Activated CD4-positive, alpha-beta T cell treated with anti-CD3 and anti-CD28 coated beads, Interleukin-2, amount 10 ng/mL, durations not matched to agents 24 days and 14 days (primary cell): ENCODE measurements around the gene TMEM231. TPM values are rescaled to one million over a fixed set of nuclear protein-coding genes. Genes with fewer than 3 reads are reported as not detected.
A peak's percentile ranks its signal among the peaks of the same experiment; 100 is the strongest.
"Not testable (repeated sequence)": the region's sequence is repeated elsewhere in the genome, so short reads cannot be mapped to it uniquely, and the experiment has no call there.

Experiments
- DNase-seq: peaks from one replicate; pipeline ENCODE4 v3.0.0; 2022
- H3K27ac Mint-ChIP-seq: one replicate; pipeline ENCODE4 v1.8.0; 2022; ENCODE audit warnings: mild to moderate bottlenecking, mixed read lengths
- H3K27me3 Mint-ChIP-seq: one replicate; pipeline ENCODE4 v1.8.0; 2022; ENCODE audit warnings: mixed read lengths
- H3K36me3 Mint-ChIP-seq: one replicate; pipeline ENCODE4 v1.8.0; 2022; ENCODE audit warnings: low read depth, mild to moderate bottlenecking, mixed read lengths
- H3K4me1 Mint-ChIP-seq: one replicate; pipeline ENCODE4 v1.8.0; 2021; ENCODE audit warnings: mixed read lengths
- H3K4me3 Mint-ChIP-seq: one replicate; pipeline ENCODE4 v1.8.0; 2022; ENCODE audit warnings: mild to moderate bottlenecking, moderate library complexity, mixed read lengths
- H3K9me3 Mint-ChIP-seq: one replicate; pipeline ENCODE4 v1.8.0; 2021; ENCODE audit warnings: mixed read lengths
- intact Hi-C: fragments of 100-400 bp; cut with micrococcal nuclease; formaldehyde crosslinking; loops from one replicate; pipeline ENCODE4 v1.15.1; 2023
- total RNA-seq: library from RNA; stranded (reverse); gene quantifications from 2 replicates; pipeline ENCODE4 v1.2.3, GENCODE V29; 2022

Gene TMEM231
- total RNA-seq, 1 donor from 2014 or later: 4.4 TPM

DNA sequence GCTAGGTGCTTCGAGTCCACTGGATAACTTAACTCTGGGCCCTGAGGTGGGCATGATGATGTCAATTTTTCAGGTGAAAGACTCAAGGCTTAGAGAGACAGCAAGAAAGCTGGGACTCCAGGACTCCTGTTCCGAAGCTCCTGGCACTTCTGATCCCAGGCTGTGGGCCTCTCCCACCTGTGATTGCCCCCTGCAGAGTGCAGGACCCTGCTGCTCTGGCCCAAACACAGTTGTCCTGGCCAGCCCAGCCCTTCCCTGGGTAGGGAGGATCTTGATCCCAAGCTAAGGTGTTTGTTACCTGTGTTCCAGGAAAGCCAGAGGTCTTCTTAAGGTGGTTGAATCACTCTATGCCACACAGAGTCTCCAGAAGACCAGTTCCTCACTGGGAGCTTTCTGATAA, 23.3 kb downstream of the TMEM231 start:
- intact Hi-C loops: no loop called here
- Mint-ChIP-seq H3K4me3 (no peak overlapping the region), H3K9me3 (no peaks in the 10 kb centered on the region), H3K27me3 (no peaks in the 10 kb centered on the region), H3K4me1 (no peaks in the 10 kb centered on the region), H3K36me3 (no peaks in the 10 kb centered on the region), H3K27ac (no peak overlapping the region)
- no peak for DNase-seq

DNA sequence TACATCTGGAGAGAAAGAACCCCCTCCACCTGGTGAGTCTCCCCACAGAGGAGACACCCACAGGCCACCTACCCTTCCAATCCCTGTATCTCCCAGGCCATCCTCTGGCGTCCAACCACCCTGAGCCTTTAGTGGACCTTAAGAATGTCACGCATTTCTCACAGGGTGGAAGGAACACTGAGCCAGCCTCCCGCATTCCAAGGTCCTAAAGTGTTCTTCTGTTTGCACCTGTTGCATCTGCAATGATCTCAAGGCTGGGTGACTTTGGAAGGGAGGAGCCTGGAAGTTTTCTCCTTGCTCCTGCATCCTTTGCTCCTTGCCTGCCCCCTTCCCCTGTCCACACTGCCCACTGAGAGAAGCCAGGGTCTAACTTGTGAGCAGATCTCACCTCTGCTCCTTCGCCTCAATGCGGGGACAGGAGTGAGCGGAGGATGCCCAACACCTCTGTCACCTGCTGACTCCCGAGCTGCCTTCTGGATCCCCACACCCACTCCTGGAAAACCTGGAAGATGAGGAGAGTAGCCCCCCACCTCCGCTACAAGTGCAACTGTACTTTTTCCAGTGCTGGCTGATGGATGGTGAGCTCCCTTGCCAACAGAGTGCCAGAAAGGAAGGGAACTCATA, 23.8 kb downstream of the TMEM231 start:
- H3K27me3 Mint-ChIP-seq: no peaks in the 10 kb centered on the region
- no peak for DNase-seq
- no peaks in the 10 kb centered on the region for H3K36me3 Mint-ChIP-seq
- no peaks in the 10 kb centered on the region for H3K9me3 Mint-ChIP-seq
- no peaks in the 10 kb centered on the region for H3K4me1 Mint-ChIP-seq
- no peak overlapping the region for H3K27ac Mint-ChIP-seq
- intact Hi-C loops: no loop called here
- no peak overlapping the region for H3K4me3 Mint-ChIP-seq

DNA sequence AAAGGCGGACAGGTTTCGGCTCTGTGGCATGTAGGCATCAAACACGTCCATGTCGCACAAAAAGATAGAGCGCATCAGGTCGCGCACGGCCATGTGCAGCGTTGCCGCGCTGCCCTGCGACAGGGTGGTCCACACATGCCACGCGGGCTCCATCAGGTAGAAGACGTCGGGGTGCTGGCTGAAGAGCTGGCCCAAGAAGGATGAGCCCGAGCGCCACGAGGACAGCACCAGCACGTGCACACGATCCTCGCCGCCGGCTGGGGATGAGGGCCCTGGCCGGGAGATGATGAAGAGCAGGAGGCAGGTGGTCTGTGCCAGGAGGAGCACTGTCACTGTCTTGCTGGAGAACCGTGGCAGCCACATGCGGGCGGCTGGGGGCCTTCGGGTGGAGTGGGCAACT, 26.1 kb downstream of the TMEM231 start:
- no peaks in the 10 kb centered on the region for H3K4me1 Mint-ChIP-seq
- no peak overlapping the region for H3K27ac Mint-ChIP-seq
- no peak overlapping the region for H3K4me3 Mint-ChIP-seq
- H3K27me3 Mint-ChIP-seq: no peaks in the 10 kb centered on the region
- H3K36me3 Mint-ChIP-seq: no peaks in the 10 kb centered on the region
- no peak for DNase-seq
- H3K9me3 Mint-ChIP-seq: no peaks in the 10 kb centered on the region
- intact Hi-C loops: no loop called here

DNA sequence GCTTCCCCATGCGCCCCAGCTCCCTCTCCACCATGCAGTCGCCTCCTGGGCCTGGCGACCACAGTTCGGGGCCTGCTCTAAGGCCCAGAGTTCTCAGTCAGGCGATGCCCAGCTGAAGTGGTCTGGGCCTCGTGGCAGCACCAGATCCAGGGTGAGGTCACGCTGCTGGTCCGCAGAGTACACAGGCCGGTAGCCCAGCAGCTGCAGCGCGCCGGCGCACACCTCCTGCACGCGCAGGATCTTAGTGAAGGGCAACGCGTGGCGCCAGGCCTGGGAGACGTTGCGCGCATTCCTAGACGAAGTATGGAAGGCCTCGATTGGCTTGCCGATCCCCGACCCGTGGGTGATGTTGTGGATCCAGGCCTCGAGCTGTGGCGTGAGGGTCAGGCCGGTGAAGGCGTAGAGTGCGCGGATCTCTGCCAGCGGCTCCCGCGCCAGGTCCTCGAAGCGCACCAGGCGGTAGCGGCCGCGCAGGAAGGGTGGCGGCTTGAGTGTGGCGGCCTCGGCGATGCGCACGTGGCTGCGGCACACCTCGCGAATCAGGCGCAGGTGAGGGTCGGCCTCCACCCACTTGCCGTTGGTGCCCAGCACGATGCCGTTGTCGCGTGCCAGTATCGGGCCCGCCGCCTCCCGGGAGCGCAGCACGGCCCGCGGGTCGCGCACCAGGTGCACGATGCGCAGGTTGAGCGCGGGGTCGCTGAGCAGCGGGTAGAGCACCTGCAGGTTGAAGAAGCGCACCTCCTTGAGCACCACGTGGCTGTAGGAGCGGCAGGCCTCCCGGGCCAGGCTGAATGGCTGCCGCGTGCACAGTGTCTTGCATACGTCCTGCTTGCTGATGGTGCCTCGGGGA, 26.8 kb downstream of the TMEM231 start:
- H3K9me3 Mint-ChIP-seq: no peaks in the 10 kb centered on the region
- intact Hi-C loops: no loop called here
- H3K4me3 Mint-ChIP-seq: no peak overlapping the region
- DNase-seq: no peak
- H3K4me1 Mint-ChIP-seq: no peaks in the 10 kb centered on the region
- no peak overlapping the region for H3K27ac Mint-ChIP-seq
- no peaks in the 10 kb centered on the region for H3K27me3 Mint-ChIP-seq
- H3K36me3 Mint-ChIP-seq: no peaks in the 10 kb centered on the region

DNA sequence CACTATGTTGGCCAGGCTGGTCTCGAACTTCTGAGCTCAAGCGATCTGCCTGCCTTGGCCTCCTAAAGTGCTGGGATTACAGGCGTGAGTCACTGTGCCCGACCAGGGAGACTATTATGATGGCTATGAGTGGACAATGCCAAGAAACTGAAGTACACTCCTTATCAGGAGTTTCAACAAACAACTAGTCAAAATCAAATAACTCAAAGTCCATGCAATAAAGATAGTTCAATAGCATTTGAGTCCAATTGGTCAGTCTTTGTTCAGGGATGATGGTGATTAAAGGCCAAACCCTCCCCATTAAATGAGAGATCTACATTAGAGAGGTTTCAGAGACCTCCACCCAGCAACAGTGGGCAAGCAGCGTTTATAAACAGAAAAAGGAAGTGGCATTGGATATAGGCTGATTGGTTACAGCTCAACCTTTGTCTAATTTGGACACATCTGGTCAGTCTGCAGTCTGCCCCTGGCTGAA, 28.2 kb downstream of the TMEM231 start:
- Mint-ChIP-seq H3K4me1 (no peaks in the 10 kb centered on the region), H3K4me3 (no peak overlapping the region), H3K36me3 (no peaks in the 10 kb centered on the region), H3K27me3 (no peaks in the 10 kb centered on the region), H3K27ac (no peak overlapping the region), H3K9me3 (no peaks in the 10 kb centered on the region)
- intact Hi-C loops: no loop called here
- no peak for DNase-seq

DNA sequence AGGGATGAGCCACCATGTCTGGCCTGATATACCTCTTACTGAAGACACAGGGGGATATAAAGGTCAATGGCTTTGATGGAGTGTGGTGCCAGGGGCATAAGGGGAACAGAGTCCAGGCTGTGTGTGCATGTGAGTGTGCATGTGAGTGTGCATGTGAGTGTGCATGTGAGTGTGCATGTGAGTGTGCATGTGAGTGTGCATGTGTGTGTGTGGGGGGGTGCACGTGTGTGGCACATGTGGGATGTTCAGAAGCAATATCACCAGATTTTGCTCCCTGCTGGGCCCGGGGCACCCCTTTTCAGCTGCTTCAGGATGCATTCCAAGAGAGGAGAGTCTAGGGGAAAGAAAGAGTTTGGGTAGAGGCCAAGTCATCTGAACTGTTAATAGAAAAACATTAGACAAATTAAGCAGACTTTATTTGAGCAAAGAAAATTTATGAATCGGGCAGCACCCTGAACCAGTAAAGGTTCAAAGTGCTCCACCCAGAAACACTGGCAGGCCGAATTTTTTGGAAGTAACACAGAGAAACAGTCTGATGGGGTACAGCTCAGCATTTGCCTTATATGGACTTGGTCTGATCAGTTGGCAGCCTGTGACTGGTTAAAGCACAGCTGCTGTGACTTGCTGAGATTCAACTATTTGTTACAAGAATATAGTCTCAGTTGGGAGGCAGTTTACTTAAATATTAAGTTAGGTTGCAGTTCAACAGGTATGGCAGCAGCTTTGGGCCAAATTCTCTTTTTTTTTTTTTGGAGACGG, 29.8 kb downstream of the TMEM231 start:
- Mint-ChIP-seq H3K9me3 (no peaks in the 10 kb centered on the region), H3K27ac (no peak overlapping the region), H3K36me3 (no peaks in the 10 kb centered on the region), H3K27me3 (no peaks in the 10 kb centered on the region), H3K4me3 (no peak overlapping the region), H3K4me1 (no peaks in the 10 kb centered on the region)
- no peak for DNase-seq
- intact Hi-C loops: no loop called here

DNA sequence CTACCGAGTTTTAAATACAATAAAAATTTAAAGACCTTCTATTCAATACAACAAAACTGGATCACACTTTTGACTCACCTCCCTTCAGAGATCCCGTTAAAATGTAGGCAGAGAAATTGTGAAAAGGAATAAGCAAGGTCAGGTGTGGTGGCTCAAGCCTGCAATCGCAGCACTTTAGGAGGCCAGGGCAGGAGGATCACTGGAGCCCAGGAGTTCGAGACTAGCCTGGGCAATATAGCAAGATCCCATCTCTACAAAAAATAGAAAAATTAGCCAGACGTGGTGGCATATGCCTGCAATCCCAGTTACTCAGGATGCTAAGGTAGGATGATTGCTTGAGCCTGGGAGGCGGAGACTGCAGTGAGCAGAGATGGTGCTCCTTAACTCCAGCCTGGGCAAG, 36.9 kb downstream of the TMEM231 start:
- intact Hi-C loops: no loop called here

DNA sequence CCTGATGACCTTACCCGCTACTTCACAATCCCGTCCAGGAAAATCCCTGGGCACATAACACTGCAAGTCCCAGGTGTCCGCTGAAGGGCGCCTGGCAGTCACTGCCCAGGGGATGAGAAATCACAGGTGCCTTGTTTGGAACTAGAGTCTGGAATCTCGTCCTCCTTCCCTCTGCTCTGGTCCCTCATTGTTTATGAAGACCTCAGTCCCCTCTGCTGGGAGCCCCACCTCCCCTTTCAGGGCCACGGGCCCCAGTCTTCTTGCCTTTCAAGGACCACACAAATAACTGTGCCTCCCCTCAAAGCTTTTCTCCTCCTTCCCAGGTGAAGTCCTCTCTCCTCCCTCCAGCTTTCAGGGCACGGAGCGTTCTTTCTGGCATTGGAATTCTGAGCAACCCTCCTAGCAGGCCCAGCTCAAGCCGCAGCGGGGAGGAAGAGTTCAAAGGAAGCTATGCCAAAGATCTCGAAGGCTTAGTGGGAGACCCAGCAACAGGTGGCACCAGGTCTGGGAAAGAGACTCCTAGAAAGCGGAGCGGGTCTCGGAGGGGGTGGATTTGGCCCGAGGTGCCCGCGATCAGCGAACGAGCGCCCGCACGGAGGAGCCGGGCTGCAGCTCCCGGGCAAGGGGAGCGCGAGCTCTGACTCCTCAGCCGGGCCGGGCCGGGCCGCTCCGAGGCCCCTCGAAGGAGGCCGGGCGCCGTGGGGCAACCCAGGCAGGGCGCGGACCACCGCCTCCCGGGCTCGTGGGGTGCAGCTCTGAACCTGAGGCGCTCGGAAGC, 39.7 kb downstream of the TMEM231 start:
- not testable (repeated sequence) for H3K9me3 Mint-ChIP-seq, H3K36me3 Mint-ChIP-seq, H3K27ac Mint-ChIP-seq, H3K4me1 Mint-ChIP-seq
- intact Hi-C loops: loop anchor here (2.0 kb wide), 2 partner anchors 48 to 132 kb away; no protein-coding TSS in a partner anchor
- peak; percentile 78 for DNase-seq
- H3K27me3 Mint-ChIP-seq: peaks cover 11% of the 10 kb centered on the region
- peak overlapping the region; percentile 82 for H3K4me3 Mint-ChIP-seq

More for the DNA sequence above, 36.9 kb downstream of the TMEM231 start:
- H3K36me3 Mint-ChIP-seq: peaks cover 3% of the 10 kb centered on the region
- H3K4me1 Mint-ChIP-seq: peaks cover 10% of the 10 kb centered on the region
- no peaks in the 10 kb centered on the region for H3K9me3 Mint-ChIP-seq
- no peak overlapping the region for H3K27ac Mint-ChIP-seq
- peaks cover 11% of the 10 kb centered on the region for H3K27me3 Mint-ChIP-seq
- no peak overlapping the region for H3K4me3 Mint-ChIP-seq
- DNase-seq: no peak

DNA sequence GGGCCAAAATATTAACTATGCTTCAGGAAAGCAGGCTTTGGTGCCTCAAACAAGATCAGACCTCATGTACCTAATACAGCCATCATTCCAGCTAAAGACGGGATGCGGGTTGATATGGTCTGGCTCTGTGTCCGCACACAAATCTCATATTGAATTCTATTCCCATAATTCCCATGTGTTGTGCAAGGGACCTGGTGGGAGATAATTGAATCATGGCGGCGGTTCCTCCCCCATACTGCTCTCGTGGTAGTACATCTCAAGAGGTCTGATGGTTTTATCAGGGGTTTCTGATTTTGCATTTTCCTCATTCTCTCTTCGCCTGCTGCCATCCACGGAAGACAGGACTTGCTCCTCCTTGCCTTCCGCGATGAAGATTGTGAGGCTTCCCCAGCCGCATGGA, 41.8 kb downstream of the TMEM231 start:
- Mint-ChIP-seq H3K4me1 (peaks cover 10% of the 10 kb centered on the region), H3K27me3 (peaks cover 11% of the 10 kb centered on the region), H3K27ac (no peak overlapping the region), H3K36me3 (peaks cover 3% of the 10 kb centered on the region), H3K4me3 (no peak overlapping the region), H3K9me3 (no peaks in the 10 kb centered on the region)
- no peak for DNase-seq
- intact Hi-C loops: no loop called here

DNA sequence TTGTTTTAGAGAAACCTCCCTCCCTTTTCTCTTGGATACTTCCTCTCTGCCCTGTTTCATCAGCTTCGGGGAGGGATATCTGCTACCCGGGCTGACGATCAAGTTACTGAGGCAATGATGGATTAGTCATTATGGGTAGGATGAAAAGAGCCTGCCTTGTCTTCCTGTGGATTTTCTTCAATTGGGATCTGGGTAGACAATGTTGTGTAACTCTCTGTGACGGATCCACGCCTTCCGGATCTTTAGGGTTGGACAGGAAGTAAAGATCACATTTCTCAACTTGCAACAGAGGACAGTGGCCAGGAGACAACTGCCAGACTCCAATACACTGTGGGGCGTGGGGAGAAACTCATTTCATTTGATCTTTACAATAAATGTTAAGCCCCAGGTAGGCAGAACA, 49.5 kb downstream of the TMEM231 start:
- Mint-ChIP-seq H3K9me3 (no peaks in the 10 kb centered on the region), H3K27me3 (peaks cover 15% of the 10 kb centered on the region), H3K36me3 (no peaks in the 10 kb centered on the region), H3K4me3 (no peak overlapping the region), H3K27ac (no peak overlapping the region), H3K4me1 (no peaks in the 10 kb centered on the region)
- no peak for DNase-seq
- intact Hi-C loops: no loop called here

DNA sequence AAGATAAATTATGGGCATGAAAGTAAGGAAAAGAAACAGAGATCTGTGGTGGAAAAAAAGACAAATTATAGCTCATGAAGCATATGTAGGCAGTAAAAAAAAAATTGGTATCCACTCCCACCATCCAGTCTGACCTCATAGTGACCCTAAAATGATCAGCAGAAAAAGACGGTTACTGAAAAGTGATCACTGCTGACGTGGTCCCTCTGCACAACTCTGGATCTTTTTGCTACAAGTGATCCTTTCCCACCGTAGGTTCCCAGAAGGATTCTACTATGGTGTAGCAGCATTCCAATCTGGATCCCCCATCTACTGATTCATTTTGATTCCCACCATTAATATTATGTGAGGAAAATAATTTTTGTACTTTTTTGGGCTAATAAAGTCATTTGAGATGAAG, 49.9 kb downstream of the TMEM231 start:
- intact Hi-C loops: no loop called here
- Mint-ChIP-seq H3K27me3 (peaks cover 15% of the 10 kb centered on the region), H3K9me3 (no peaks in the 10 kb centered on the region), H3K36me3 (no peaks in the 10 kb centered on the region), H3K4me1 (no peaks in the 10 kb centered on the region), H3K4me3 (no peak overlapping the region), H3K27ac (no peak overlapping the region)
- no peak for DNase-seq

DNA sequence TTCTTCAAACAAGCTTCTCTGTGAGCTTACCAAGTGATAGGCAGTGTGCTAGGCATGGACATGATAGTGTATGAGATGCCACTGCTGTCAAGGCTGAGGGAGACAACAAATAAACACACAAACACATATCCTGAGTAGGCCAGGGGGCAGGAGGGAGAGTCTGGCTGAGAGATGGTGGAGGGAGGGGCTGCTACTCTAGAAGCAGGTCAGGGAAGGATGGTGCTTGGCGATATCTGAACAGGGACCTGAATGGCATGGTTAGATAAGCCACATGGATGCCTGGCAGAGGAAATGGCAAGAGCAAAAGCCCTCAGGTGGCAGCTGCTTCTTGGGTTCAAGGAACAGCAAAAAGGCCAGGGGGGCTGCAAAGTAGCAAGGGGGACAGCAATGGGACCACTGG, 52.3 kb downstream of the TMEM231 start:
- Mint-ChIP-seq H3K36me3 (no peaks in the 10 kb centered on the region), H3K4me1 (no peaks in the 10 kb centered on the region), H3K9me3 (no peaks in the 10 kb centered on the region), H3K27ac (no peak overlapping the region), H3K27me3 (peaks cover 19% of the 10 kb centered on the region), H3K4me3 (no peak overlapping the region)
- DNase-seq: no peak
- intact Hi-C loops: no loop called here

DNA sequence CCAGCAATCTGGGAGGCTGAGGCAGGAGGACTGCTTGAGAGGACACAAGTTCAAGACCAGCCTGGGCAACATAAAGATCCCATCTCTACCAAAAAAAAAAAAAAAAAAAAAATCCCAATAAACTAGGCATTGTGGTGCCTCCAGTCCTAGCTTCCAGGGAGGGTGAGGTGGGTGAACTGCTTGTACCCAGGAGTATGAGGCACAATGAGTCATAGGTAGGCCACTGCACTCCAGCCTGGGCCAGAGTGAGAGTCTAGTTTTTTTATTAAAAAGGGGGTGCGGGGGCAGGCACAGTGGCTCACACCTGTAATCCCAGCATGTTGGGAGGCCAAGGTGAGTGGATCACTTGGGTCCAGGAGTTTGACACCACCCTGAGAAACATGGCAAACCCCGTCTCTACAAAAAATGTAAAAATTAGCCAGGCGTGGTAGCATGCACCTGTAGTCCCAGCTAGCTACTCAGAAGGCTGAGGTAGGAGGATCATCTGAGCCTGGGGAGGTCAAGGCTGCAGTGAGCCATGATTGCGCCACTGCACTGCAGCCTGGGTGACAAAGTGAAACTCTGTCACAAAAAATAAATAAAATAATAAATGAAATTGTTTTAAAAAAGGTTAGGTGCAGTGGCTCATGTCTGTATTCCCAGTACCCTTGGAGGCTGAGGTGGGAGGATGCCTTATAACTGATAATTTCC, 53.0 kb downstream of the TMEM231 start:
- H3K4me1 Mint-ChIP-seq: no peaks in the 10 kb centered on the region
- H3K36me3 Mint-ChIP-seq: no peaks in the 10 kb centered on the region
- H3K27ac Mint-ChIP-seq: no peak overlapping the region
- no peak for DNase-seq
- peaks cover 17% of the 10 kb centered on the region for H3K27me3 Mint-ChIP-seq
- intact Hi-C loops: no loop called here
- H3K4me3 Mint-ChIP-seq: no peak overlapping the region
- H3K9me3 Mint-ChIP-seq: no peaks in the 10 kb centered on the region
